Right lobe of liver (tissue), 4 donors: Measurements from ENCODE around the gene BCCIP.

Experiments
- CTCF ChIP-seq, 4 donors: fragments of 200-600 bp in 3 of 4; fragments of 450-650 bp in 1 of 4; IDR thresholded peaks; one replicate each; pipeline versions ENCODE4 v1.5.1 to v1.8.0; 2016 to 2022; ENCODE audit warnings: antibody characterized with exemption in 4 of 4, mild to moderate bottlenecking in 2 of 4
- POLR2A ChIP-seq: fragments of 450-650 bp; IDR thresholded peaks from one replicate; pipeline ENCODE4 v1.6.1; 2017; ENCODE audit warnings: antibody characterized with exemption, mild to moderate bottlenecking
- donor health status: DM: no; HTN: no; CAD: no.
- donor health status: DM: no; HTN: no; CAD: no.
- donor health status: DM: no; HTN: yes; CAD: no.

DNA sequence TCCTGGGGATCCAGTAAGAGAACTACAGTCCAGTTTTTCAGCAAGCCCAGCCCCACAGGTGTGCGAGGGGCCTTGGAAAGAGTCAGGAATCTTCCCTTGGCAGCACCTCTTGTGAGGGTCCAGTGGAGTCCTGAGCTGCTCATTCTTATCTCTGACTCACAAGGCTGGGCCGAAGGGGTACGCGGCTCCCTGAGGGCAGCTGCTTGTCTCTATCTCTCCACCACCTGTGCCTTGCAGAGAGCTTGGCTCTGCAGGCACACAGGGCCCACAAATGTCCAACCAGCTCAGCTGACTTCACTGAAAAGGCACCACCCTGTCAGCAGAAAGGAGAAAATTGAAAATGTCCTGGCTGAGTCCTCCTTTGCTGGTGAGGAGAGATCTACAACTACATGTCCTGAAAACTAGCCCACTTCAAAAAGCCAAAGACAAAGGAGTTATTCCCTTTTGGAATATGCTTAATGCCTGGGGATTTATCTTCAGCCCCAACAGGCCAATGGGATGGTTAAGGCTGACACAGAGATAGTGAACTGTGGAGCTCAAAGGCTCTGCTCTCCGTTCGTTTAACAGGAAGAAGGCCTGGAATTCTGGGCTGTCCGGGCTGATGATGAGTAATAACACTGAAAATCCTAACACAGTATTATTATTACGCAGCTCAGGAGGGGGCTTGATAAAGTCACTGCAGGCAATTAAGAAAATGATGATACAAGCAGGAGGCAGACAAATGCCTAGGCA lies 23.7 kb upstream of the BCCIP start:
- no peak for TF ChIP-seq CTCF (IDR thresholded peaks at IDR 0.05)
- TF ChIP-seq POLR2A = no peak
